ENCODE data around the gene FBXW11.
A peak's percentile ranks its signal among the peaks of the same experiment; 100 is the strongest.
"Not testable (repeated sequence)": the region's sequence is repeated elsewhere in the genome, so short reads cannot be mapped to it uniquely, and the experiment has no call there.

FBXW11 gene

DNA sequence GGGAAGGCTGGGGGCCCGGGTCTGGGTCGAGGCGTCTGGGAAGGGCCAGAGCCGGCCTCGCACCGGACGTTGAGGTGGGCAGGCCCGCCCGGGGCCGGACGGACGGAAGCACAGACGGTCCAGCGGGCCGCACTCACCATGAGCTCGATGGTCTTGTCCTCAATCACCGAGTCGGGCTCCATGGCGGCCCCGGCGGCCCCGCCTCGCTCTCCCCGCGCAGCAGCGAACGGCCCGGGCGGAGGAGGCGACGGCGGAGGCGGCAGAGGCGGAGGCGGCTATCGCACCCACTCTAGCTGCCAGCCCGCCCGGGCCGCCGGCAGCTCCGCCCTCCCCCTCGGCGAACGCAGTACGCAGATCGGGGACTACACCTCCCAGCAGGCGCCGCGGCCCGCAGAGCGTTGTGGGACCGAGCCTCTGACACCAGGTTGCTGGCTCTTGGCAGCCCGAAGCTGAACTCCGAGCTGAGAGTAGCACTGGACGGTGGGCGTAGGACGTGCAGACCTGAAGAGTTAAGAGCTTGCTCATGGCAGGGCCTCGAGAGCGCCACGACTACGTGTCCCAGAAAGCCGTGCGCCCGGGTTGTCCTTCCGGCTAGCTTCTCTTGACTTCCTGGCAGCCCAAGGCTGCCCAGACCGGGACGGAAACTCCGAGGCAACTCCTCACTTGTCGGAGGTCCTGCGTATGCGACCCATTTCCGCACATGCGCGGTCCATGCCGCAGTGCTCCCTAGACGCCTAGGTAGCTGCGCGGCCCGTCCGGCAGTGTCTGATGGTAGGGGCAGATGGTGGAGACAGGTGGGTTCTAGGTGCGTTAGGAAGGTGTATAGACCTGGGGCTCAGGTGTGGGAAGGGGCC is at the start of gene FBXW11:
Gene FBXW11, minus strand, starts transcription at position 318 of the 854 bp plus-strand sequence. Its CDS starts 136 bp downstream, at position 182.
- peak; percentile 94 for DNase-seq (ENCODE audit: low read depth)

GRCh38 chr5:172055996-172056395 is 49.6 kb upstream of the FBXW11 start:
- DNase-seq (ENCODE audit: low read depth): no peak

- DNase-seq (ENCODE audit: low read depth): no peak
These were observed 49.0 kb upstream of the FBXW11 start for GRCh38 chr5:172055421-172055820.

- DNase-seq (ENCODE audit: low read depth): no peak
These were observed 48.2 kb upstream of the FBXW11 start for GRCh38 chr5:172054611-172055153.

DNA sequence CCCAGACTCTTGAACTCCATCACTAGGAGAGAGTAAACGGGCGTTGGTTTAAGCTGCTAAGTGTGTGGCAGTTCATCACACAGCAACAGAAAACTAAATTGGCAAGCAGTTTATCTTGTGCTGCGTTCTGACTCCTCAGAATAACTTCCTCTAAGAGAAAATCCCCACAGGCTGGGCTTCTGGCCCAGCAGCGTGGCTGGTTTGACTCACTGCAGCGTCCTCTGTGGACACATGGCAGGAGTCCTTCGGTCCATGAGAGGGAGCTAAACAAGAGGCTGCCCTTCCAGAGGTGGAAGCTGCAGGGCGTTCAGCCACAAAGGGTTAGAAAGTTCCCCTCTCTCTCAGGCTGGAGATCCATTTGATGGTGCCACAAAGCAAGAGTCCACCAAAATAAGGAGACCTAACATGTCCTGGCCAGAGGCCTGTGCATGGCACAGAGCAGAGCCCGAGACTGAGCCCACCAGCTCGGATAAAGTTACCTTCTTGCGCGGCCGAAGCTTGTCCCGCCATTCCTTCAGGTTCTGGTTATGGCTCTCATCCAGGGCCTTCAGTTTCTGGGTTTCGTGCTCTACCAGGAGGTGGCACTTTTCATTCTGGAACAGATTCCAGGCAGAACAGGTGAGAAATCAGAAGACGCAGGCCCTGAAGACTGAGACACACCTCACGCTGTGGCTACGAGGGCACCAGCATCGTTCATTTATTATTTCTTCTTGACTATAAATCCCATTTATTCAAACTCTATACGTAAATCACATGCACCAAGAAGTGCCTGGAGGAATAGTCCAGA is 46.2 kb upstream of the FBXW11 start:
- peak; percentile 85 for DNase-seq (ENCODE audit: low read depth)

GRCh38 chr5:172051643-172052339 is 45.4 kb upstream of the FBXW11 start:
- DNase-seq (ENCODE audit: low read depth): no peak

DNA sequence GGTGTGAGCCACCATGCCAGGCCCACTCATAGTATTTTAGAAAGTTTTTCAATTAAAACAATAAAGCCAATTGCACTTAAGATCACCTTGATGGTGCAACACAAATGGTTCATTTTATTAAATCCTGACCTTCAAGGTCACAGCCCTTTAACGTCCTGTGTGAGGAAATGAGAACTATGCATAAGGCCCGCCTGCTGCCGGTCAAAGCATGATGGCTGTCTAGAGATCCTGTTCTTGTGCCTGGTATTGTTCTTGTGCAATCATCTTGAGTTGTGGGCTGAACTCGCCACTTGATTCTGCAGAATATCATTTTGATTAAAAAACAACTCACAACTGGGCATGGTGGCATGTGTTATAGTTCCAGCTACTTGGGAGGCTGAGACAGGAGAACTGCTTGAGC is 43.6 kb upstream of the FBXW11 start:
- DNase-seq (ENCODE audit: low read depth): no peak

- no peak for DNase-seq (ENCODE audit: low read depth)
These were observed 42.9 kb upstream of the FBXW11 start for GRCh38 chr5:172049226-172049796.

- no peak for DNase-seq (ENCODE audit: low read depth)
These were observed 42.2 kb upstream of the FBXW11 start for GRCh38 chr5:172048539-172049101.

- DNase-seq (ENCODE audit: low read depth): no peak
These were observed 41.7 kb upstream of the FBXW11 start for GRCh38 chr5:172048170-172048422.

DNA sequence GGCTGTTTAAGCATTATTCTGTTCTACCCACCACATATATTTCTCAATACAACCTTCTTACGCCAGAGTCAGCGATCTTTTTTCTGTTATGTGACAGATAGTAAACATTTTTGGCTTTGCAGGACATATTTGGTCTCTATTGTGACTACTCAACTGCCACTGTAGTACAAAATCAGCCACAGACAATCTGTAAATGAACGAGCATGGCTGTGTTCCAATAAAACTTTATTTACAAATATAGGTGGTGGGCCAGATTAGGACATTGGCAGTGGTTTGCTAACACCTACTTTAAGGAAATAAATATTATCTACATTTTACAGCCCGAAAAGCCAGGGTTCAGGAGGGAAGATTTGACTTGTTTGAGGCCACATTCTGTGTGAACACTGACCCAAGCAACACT is 40.2 kb upstream of the FBXW11 start:
- no peak for DNase-seq (ENCODE audit: low read depth)

GRCh38 chr5:172045315-172045632 is 38.8 kb upstream of the FBXW11 start:
- no peak for DNase-seq (ENCODE audit: low read depth)

DNA sequence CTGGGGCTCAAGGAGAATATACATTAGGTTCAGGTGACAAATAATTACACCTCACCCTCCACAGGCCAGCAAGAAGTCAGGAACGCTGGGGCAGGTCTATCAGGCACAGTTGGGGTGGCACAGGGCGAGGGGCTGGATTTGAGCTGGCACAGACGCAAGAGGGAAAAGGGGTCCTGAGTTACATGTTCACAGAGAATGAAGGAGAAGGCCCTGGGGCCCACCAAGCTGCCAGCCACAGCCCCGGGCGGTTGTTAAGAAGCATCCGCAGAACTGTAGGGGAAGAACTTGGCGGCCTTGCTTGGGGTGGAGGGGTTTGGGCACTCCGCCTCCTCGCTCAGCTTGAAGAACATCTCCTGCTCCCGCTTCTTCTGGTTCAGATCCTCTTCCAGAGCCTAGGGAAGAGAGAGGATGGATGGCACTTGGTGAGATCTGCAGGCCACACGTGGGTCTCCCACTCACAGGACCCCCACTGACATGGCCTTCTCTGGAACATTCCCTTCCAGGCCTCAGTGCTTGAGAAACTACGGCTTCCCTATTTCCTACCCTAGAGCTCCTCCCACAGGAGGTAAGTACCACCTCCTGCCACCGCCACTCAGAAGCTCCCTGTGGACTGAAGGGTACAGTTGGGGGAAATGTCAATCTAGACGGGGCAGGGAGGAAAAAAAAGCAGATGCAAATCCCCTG is 38.3 kb upstream of the FBXW11 start:
- no peak for DNase-seq (ENCODE audit: low read depth)

DNA sequence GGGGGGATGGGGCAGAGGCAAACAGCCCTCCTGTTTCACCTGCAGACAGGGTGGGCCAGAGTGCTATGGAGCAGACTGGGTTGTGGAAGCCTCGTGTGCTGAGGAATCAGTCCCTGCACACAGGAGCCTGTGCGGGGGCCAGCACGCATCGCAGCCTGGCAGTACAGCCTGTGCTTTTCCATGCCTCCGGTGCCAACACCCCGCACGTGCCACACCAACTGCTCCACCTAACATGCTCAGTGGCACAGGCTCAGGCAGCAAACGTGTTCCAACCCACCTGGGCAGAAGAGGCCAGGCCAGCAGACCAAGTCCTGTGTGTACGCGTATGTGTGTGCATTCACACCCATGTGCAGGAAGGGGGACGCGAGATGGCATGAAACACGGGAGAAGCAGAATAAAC is 37.4 kb upstream of the FBXW11 start:
- DNase-seq (ENCODE audit: low read depth): no peak

- DNase-seq (ENCODE audit: low read depth): no peak
These were observed 35.7 kb upstream of the FBXW11 start for GRCh38 chr5:172042183-172042582.

DNA sequence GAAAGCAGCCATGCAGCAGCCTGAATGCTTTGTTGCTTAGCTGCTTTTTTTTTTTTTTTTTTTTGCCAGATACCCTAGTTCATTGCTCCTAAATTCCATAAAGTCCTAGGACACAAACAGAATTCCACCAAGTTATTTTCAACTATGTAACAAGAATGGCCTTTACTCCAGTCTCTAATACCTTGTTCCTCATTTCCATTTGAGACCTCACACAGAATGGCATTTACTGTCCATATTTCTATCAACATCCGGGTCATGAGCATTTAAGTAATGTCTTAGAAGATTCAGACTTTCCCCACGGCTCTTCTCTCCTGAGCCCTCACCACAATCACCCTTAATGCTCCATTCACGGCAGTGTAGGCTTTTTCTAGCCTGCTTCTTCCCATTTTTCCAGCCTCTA is 31.7 kb upstream of the FBXW11 start:
- no peak for DNase-seq (ENCODE audit: low read depth)

DNA sequence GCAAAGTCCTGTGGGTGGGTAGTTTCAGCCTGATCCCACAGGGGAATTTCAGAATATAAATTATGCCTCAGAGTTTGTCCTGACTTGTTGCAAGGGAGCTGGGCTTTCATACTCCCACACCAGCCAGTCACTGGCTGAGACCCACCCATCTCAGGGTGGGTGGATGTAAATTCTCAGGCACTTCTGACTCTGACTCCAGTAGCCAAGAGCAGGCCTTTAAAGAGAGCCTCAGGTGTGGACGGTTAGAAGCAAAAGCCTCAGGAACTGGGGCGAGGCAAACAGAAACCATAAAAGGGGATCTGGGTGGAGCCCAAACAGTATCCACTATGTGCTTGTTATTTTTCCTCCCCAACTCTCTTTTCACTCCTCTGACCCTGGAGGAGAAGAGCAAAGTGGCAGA is 28.6 kb upstream of the FBXW11 start:
- no peak for DNase-seq (ENCODE audit: low read depth)

DNA sequence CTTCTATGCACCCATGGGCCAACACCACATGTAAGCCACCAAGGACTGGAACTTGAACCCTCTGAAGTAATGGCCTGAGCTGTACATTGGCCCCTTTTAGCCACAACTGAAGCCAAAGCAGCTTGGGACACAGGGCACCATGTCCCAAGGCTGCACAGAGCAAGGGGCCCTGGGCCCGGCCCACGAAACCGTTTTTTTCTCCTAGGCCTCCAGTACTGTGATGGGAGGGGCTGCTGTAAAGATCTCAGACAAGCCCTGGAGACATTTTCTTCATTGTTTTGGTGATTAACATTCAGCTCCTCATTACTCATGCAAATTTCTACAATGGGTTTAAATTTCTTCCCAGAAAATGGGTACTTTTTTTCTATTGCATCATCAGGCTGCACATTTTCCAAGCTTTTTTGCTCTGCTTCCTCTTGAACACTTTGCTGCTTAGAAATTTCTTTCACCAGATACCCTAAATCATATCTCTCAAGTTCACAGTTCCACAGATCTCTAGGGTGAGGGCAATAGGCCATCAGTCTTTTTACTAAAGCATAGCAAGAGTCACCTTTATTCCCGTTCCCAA is 25.5 kb upstream of the FBXW11 start:
- DNase-seq (ENCODE audit: low read depth): no peak

- no peak for DNase-seq (ENCODE audit: low read depth)
These were observed 23.4 kb upstream of the FBXW11 start for GRCh38 chr5:172029876-172030275.

DNA sequence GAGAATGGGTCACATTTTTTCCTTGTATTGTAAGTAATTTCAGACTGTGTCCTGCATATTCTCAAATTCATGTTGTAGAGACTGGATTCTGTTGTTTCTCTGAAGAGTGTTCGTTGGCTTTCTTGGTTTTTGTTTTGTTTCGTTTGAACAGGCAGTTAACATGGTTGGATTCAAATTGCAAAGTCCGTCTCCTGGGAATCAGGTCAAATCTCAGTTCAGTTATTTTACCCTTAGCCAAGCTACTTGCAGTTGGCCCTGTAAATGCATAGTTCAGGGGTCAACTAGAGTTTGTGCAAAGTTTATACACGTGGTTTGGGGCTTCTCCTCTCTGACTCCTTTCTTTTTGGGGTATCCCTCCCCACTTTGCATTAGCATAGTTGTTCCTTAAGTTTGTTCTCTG is 21.7 kb upstream of the FBXW11 start:
- no peak for DNase-seq (ENCODE audit: low read depth)

GRCh38 chr5:172020110-172020786 is 13.8 kb upstream of the FBXW11 start:
- not testable (repeated sequence) for DNase-seq (ENCODE audit: low read depth)
